ENCODE data around the gene FOS. TPM values are rescaled to one million over a fixed set of nuclear protein-coding genes. Genes with fewer than 3 reads are reported as not detected.

Gene FOS
- total and polyA plus RNA-seq, 2 of the 13 experiments (the other 11 are each of a cell fraction or from before 2014, with no cell fraction given), result 15.9 to 24.2 TPM

DNA sequence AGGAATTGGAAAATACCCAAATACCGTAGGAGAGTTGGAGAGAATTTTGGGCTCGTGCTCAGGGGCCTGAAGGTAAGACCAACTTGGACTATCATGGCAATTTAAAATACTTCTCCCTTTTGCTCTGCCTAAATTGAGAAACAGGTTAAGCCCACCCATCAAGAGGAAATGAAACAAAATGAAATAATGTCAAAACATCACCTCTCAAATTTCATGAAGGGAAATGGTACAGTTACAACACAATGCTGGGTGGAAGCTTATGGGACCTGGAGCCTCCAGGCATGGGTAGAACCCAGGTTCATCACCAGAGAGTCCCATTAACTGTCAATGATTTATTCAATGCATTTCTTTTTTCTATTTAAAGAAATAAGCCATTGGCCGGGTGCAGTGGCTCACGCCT lies 33.7 kb downstream of the FOS start:
- CTCF ChIA-PET (ENCODE audit: low intra/inter-chr PET ratio, low total read pairs), result no interaction called here
- intact Hi-C loops (cut with micrococcal nuclease; ENCODE audit: unreplicated experiment), result no loop called here

More for the DNA sequence above, 33.7 kb downstream of the FOS start:
- FAIRE-seq, result no peak
- DNase-seq (ENCODE audit: low spot score), result no peak
- Histone ChIP-seq H3K4me3 (replicated peaks in 1 of 3; ENCODE audit: insufficient read depth in 1 of 3, low read depth in 2 of 3, low read length in 3 of 3) (no peak overlapping the region), H4K20me1 (ENCODE audit: insufficient read depth, low read length) (no peaks in the 10 kb centered on the region), H3K4me2 (ENCODE audit: low read depth, low read length) (no peak overlapping the region), H3K9me3 (ENCODE audit: low read length) (no peaks in the 10 kb centered on the region), H3K27ac (ENCODE audit: extremely low read length, insufficient read depth, low read length) (no peak overlapping the region), H3K4me1 (ENCODE audit: insufficient read depth, low read length) (0 out of 2 replicates have a peak, but pooled peaks cover 7% of the 10 kb centered on the region), H3K79me2 (ENCODE audit: insufficient read depth, low read length) (no peaks in the 10 kb centered on the region), H3K9ac (ENCODE audit: insufficient read depth, low read depth, low read length) (no peak overlapping the region), H3K27me3 (ENCODE audit: control insufficient read depth in 1 of 2, insufficient read depth in 2 of 2, low read length in 2 of 2) (peaks cover 0 to 4% of the 10 kb centered on the region in 2 experiments; a peak in 1 of 5 replicates), H2AFZ (ENCODE audit: low read length) (no peak overlapping the region), H3K36me3 (replicated peaks in 1 of 2; ENCODE audit: control insufficient read depth in 1 of 2, insufficient read depth in 2 of 2, low read length in 2 of 2) (no peaks in the 10 kb centered on the region)
- POLR2A ChIA-PET, result no interaction called here
- BruUV-seq (replicated peaks), result no TSS peak
- in situ Hi-C loops (cut with HindIII; ENCODE audit: extremely low pct_ligation_motif_present, low pct_unique_long_range_greater_than_20kb), result no loop called here
- TF ChIP-seq GZF1 (CRISPR knock-in tag; IDR thresholded peaks at IDR 0.05) (no peak), ZNF75D (CRISPR knock-in tag; IDR thresholded peaks at IDR 0.05; ENCODE audit: borderline replicate concordance) (no peak), ZNF687 (CRISPR knock-in tag; IDR thresholded peaks at IDR 0.05) (no peak)
- TF ChIP-seq, protein P1, sequence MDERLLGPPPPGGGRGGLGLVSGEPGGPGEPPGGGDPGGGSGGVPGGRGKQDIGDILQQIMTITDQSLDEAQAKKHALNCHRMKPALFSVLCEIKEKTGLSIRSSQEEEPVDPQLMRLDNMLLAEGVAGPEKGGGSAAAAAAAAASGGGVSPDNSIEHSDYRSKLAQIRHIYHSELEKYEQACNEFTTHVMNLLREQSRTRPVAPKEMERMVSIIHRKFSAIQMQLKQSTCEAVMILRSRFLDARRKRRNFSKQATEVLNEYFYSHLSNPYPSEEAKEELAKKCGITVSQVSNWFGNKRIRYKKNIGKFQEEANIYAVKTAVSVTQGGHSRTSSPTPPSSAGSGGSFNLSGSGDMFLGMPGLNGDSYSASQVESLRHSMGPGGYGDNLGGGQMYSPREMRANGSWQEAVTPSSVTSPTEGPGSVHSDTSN (CRISPR knock-in tag; IDR thresholded peaks at IDR 0.05), result no peak
- TF ChIP-seq, protein P2, sequence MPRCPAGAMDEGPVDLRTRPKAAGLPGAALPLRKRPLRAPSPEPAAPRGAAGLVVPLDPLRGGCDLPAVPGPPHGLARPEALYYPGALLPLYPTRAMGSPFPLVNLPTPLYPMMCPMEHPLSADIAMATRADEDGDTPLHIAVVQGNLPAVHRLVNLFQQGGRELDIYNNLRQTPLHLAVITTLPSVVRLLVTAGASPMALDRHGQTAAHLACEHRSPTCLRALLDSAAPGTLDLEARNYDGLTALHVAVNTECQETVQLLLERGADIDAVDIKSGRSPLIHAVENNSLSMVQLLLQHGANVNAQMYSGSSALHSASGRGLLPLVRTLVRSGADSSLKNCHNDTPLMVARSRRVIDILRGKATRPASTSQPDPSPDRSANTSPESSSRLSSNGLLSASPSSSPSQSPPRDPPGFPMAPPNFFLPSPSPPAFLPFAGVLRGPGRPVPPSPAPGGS (CRISPR knock-in tag; IDR thresholded peaks at IDR 0.05), result no peak
- 54% methylated on average over 4 of the region's 4 CpGs for WGBS (ENCODE audit: low lambda C conversion rate)
- no peak for ATAC-seq
